Measurements from ENCODE around the gene PLEKHF1.

Gene PLEKHF1

DNA sequence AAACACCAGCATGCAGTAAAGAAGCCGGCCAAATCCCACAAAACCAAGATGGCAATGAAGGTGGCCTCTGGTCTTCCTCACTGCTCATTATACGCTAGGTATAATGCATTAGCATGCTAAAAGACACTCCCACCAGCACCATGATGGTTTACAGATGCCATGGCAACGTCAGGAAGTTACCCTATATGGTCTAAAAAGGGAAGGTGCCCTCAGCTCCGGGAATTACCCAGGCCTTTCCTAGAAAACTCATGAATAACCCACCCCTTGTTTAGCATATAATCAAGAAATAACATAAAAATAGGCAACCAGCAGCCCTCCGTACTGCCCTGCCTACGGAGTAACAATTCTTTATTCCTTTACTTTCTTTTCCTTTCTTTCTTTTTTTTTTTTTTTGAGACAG, 21.1 kb upstream of the PLEKHF1 start:
- Histone ChIP-seq H3K9me3 (ENCODE audit: control insufficient read depth, insufficient read depth, low read length) (no peaks in the 10 kb centered on the region), H3K4me1 (ENCODE audit: control insufficient read depth, low read length) (no peaks in the 10 kb centered on the region), H3K27ac (ENCODE audit: low read depth, low read length) (no peak overlapping the region), H3K9me2 (replicated peaks; ENCODE audit: control insufficient read depth, low read length) (no peaks in the 10 kb centered on the region), H3K36me3 (ENCODE audit: control insufficient read depth, low read length) (no peaks in the 10 kb centered on the region), H3K27me3 (ENCODE audit: control insufficient read depth, low read length) (0 out of 2 replicates have a peak, but pooled peaks cover 3% of the 10 kb centered on the region), H3K79me2 (ENCODE audit: control insufficient read depth, low read length) (no peaks in the 10 kb centered on the region), H3K4me3 (ENCODE audit: low read length) (no peak overlapping the region), H3K4me2 (ENCODE audit: low read length) (no peak overlapping the region), H3F3A (ENCODE audit: control insufficient read depth, insufficient read depth) (no peaks in the 10 kb centered on the region), H4K20me1 (ENCODE audit: control insufficient read depth, insufficient read depth, low read depth, low read length) (no peaks in the 10 kb centered on the region)
- no peak for TF ChIP-seq EZH2phosphoT487 (IDR thresholded peaks at IDR 0.05; ENCODE audit: borderline replicate concordance, low read length)
- TF ChIP-seq, protein P1, sequence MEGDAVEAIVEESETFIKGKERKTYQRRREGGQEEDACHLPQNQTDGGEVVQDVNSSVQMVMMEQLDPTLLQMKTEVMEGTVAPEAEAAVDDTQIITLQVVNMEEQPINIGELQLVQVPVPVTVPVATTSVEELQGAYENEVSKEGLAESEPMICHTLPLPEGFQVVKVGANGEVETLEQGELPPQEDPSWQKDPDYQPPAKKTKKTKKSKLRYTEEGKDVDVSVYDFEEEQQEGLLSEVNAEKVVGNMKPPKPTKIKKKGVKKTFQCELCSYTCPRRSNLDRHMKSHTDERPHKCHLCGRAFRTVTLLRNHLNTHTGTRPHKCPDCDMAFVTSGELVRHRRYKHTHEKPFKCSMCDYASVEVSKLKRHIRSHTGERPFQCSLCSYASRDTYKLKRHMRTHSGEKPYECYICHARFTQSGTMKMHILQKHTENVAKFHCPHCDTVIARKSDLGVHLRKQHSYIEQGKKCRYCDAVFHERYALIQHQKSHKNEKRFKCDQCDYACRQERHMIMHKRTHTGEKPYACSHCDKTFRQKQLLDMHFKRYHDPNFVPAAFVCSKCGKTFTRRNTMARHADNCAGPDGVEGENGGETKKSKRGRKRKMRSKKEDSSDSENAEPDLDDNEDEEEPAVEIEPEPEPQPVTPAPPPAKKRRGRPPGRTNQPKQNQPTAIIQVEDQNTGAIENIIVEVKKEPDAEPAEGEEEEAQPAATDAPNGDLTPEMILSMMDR (IDR thresholded peaks at IDR 0.05; ENCODE audit: low read depth, low read length, poor library complexity, severe bottlenecking) = no peak

DNA sequence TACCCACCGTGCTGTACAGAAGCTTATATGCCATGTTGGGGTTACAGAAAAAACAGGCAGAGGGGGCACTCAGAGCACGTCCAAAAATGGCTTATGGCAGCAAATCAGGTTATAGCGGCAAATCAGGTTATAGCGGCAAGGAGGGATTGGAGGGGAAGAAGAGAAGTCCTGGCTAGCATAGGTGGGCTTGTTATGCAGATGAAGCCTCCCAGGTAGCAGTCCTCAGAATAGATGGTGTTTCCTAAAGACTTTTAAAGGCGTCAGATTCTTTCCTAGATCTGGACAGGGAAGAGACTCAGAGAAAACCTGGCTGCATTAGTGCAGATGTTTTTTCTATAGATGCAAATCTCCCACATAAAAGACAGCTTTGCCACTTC, 19.8 kb upstream of the PLEKHF1 start:
- H4K20me1 ChIP-seq (ENCODE audit: control insufficient read depth, insufficient read depth, low read depth, low read length) = no peaks in the 10 kb centered on the region
- no peaks in the 10 kb centered on the region for H3K36me3 ChIP-seq (ENCODE audit: control insufficient read depth, low read length)
- TF ChIP-seq EZH2phosphoT487 (IDR thresholded peaks at IDR 0.05; ENCODE audit: borderline replicate concordance, low read length) = no peak
- TF ChIP-seq, protein P1 (IDR thresholded peaks at IDR 0.05; ENCODE audit: low read depth, low read length, poor library complexity, severe bottlenecking) = no peak
- H3F3A ChIP-seq (ENCODE audit: control insufficient read depth, insufficient read depth) = no peaks in the 10 kb centered on the region
- no peak overlapping the region for H3K4me2 ChIP-seq (ENCODE audit: low read length)
- H3K4me3 ChIP-seq (ENCODE audit: low read length) = no peak overlapping the region
- no peaks in the 10 kb centered on the region for H3K79me2 ChIP-seq (ENCODE audit: control insufficient read depth, low read length)
- H3K27ac ChIP-seq (ENCODE audit: low read depth, low read length) = no peak overlapping the region
- no peaks in the 10 kb centered on the region for H3K9me3 ChIP-seq (ENCODE audit: control insufficient read depth, insufficient read depth, low read length)
- no peaks in the 10 kb centered on the region for H3K4me1 ChIP-seq (ENCODE audit: control insufficient read depth, low read length)
- 0 out of 2 replicates have a peak, but pooled peaks cover 3% of the 10 kb centered on the region for H3K27me3 ChIP-seq (ENCODE audit: control insufficient read depth, low read length)
- H3K9me2 ChIP-seq (replicated peaks; ENCODE audit: control insufficient read depth, low read length) = no peaks in the 10 kb centered on the region

DNA sequence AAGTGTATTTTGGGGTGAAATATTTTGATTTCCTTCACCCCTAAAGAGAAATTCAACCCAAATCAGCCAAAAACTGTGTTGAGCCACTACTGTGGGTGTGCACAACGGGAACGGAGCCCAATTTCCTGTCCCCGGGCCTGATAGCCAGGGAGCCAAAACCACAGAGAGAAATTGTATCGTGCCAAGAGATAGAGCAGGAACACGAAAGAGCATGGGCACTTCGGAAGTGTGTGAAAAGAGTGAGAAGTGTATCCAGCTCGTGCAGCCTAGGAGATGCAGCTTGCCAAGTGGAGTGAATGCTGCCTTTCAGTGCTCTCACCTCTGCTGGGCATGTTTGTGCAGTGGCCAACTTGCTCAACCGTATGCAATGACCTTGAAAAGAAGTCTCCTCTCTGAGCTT, 19.4 kb upstream of the PLEKHF1 start:
- no peak for TF ChIP-seq EZH2phosphoT487 (IDR thresholded peaks at IDR 0.05; ENCODE audit: borderline replicate concordance, low read length)
- TF ChIP-seq, protein P1 (IDR thresholded peaks at IDR 0.05; ENCODE audit: low read depth, low read length, poor library complexity, severe bottlenecking) = no peak
- no peaks in the 10 kb centered on the region for H4K20me1 ChIP-seq (ENCODE audit: control insufficient read depth, insufficient read depth, low read depth, low read length)
- 0 out of 2 replicates have a peak, but pooled peaks cover 3% of the 10 kb centered on the region for H3K27me3 ChIP-seq (ENCODE audit: control insufficient read depth, low read length)
- H3K9me2 ChIP-seq (replicated peaks; ENCODE audit: control insufficient read depth, low read length) = no peaks in the 10 kb centered on the region
- H3K36me3 ChIP-seq (ENCODE audit: control insufficient read depth, low read length) = no peaks in the 10 kb centered on the region
- H3K27ac ChIP-seq (ENCODE audit: low read depth, low read length) = no peak overlapping the region
- no peaks in the 10 kb centered on the region for H3K9me3 ChIP-seq (ENCODE audit: control insufficient read depth, insufficient read depth, low read length)
- H3K4me3 ChIP-seq (ENCODE audit: low read length) = no peak overlapping the region
- H3K79me2 ChIP-seq (ENCODE audit: control insufficient read depth, low read length) = no peaks in the 10 kb centered on the region
- no peak overlapping the region for H3K4me2 ChIP-seq (ENCODE audit: low read length)
- H3F3A ChIP-seq (ENCODE audit: control insufficient read depth, insufficient read depth) = no peaks in the 10 kb centered on the region
- H3K4me1 ChIP-seq (ENCODE audit: control insufficient read depth, low read length) = no peaks in the 10 kb centered on the region

All from DOHH2 (cell line).